ENCODE results near the gene SERINC5.

DNA sequence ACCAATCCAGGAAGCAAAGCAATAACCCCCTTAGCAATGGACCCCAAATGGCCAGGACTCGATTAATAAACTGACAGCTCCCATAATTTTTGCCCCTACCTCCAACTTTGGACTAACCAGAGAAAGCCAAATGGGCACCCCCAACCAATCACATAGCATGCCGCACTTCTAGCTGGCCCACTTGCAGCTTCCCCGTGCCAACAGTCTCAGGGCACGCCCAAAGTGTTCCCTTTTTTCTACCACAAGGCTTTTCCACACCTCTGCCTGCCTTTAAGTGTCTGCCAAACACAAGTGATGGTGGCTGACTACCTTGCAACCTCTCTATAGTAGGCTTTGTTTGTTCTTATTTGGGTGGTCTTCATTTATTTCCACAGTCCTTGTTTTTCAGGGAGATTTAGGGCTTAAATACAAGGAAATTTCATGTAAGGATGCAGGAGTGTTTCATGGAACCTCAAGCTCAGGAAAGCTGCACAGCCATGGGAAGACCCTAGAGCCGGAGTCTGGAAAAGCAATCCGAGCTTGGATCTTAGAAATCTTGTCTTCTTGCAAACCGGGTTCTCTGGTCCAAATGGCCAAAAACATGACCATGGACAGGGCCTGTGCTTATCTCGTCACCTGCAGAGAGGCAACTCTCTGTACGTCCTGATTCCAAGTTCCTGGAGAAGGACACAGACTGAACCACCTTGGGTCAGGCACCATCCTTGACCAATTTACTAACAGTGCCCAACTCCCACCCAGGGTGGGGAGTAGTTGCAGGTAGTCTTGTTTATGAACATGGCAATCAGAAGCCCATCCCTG is 131.5 kb downstream of the SERINC5 start:
- TF ChIP-seq, protein P1, sequence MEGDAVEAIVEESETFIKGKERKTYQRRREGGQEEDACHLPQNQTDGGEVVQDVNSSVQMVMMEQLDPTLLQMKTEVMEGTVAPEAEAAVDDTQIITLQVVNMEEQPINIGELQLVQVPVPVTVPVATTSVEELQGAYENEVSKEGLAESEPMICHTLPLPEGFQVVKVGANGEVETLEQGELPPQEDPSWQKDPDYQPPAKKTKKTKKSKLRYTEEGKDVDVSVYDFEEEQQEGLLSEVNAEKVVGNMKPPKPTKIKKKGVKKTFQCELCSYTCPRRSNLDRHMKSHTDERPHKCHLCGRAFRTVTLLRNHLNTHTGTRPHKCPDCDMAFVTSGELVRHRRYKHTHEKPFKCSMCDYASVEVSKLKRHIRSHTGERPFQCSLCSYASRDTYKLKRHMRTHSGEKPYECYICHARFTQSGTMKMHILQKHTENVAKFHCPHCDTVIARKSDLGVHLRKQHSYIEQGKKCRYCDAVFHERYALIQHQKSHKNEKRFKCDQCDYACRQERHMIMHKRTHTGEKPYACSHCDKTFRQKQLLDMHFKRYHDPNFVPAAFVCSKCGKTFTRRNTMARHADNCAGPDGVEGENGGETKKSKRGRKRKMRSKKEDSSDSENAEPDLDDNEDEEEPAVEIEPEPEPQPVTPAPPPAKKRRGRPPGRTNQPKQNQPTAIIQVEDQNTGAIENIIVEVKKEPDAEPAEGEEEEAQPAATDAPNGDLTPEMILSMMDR (IDR thresholded peaks at IDR 0.05), result no peak
- no peak for TF ChIP-seq POLR2A (IDR thresholded peaks at IDR 0.05)

Data from thyroid gland (tissue), 4 donors.